Activated CD4-positive, alpha-beta T cell treated with anti-CD3 and anti-CD28 coated beads, Interleukin-2, amount 10 ng/mL, durations not matched to agents 7 days and 5 days (primary cell): ENCODE results near the gene CSNK2B. TPM values are rescaled to one million over a fixed set of nuclear protein-coding genes. Genes with fewer than 3 reads are reported as not detected.

Source experiments
- CTCF ChIA-PET: fragments of 350-600 bp; sonication (Branson Sonifier 250); formaldehyde crosslinking; loops from one replicate; lab custom pipeline; 2021; ENCODE audit warnings: antibody characterized with exemption; lab: Charles Lee
- POLR2A ChIA-PET: fragments of 350-600 bp; sonication (Branson Sonifier 250); formaldehyde crosslinking; loops from one replicate; lab custom pipeline; 2021; ENCODE audit warnings: antibody characterized with exemption; lab: Charles Lee
- DNase-seq: peaks from one replicate; pipeline ENCODE4 v3.0.0-alpha.2; 2020
- H3K27ac Mint-ChIP-seq: one replicate; pipeline ENCODE4 v1.8.0; 2021; ENCODE audit warnings: mild to moderate bottlenecking, moderate library complexity, mixed read lengths
- H3K27me3 Mint-ChIP-seq: one replicate; pipeline ENCODE4 v1.8.0; 2021; ENCODE audit warnings: mixed read lengths
- H3K36me3 Mint-ChIP-seq: one replicate; pipeline ENCODE4 v1.8.0; 2021; ENCODE audit warnings: low read depth, mixed read lengths
- H3K4me1 Mint-ChIP-seq: one replicate; pipeline ENCODE4 v1.8.0; 2021; ENCODE audit warnings: mixed read lengths
- H3K4me3 Mint-ChIP-seq: one replicate; pipeline ENCODE4 v1.8.0; 2021; ENCODE audit warnings: mild to moderate bottlenecking, moderate library complexity, mixed read lengths
- H3K9me3 Mint-ChIP-seq: one replicate; pipeline ENCODE4 v1.8.0; 2021; ENCODE audit warnings: mixed read lengths
- total RNA-seq, 2 experiments: library from RNA; stranded (reverse); gene quantifications; one replicate each; pipeline ENCODE4 v1.2.3, GENCODE V29; 2021

CSNK2B gene
- total RNA-seq, result 100 to 1,000 TPM; 218 to 273 TPM

GRCh38 chr6:31665501-31666336 lies at the start of gene CSNK2B:
Gene CSNK2B, plus strand, starts transcription at chr6:31666080. Its CDS starts 752 bp downstream, at chr6:31666832.
- ChIA-PET POLR2A (interaction anchor here (0.7 kb wide), 1 partner anchor 138 kb away, joined by 3 read pairs; no protein-coding TSS in a partner anchor), CTCF (interaction anchor here (0.9 to 2.1 kb wide), 6 partner anchors 10 to 85 kb away, joined by 3 to 8 read pairs (median 3); partner anchors contain the start of genes APOM and LY6G5C)
- peak; percentile 99 for DNase-seq
- Mint-ChIP-seq H3K4me3 (peak within 1 kb of the TSS; percentile 87), H3K4me1 (peaks cover 63% of the 10 kb centered on the region), H3K27ac (peak within 1 kb of the TSS; percentile 94), H3K9me3 (no peaks in the 10 kb centered on the region), H3K27me3 (no peaks in the 10 kb centered on the region), H3K36me3 (peaks cover 73% of the 10 kb centered on the region)

- peak overlapping the region; percentile 71 for H3K4me3 Mint-ChIP-seq
- POLR2A ChIA-PET, result no interaction called here
Observed at GRCh38 chr6:31617010-31617409, 48.9 kb upstream of the CSNK2B start.

GRCh38 chr6:31619805-31620585 lies 45.9 kb upstream of the CSNK2B start:
- Mint-ChIP-seq H3K36me3 (peaks cover 42% of the 10 kb centered on the region), H3K9me3 (no peaks in the 10 kb centered on the region), H3K4me1 (peaks cover 51% of the 10 kb centered on the region), H3K4me3 (peak overlapping the region; percentile 86), H3K27me3 (no peaks in the 10 kb centered on the region), H3K27ac (peak overlapping the region; percentile 95)
- peak; percentile 98 for DNase-seq
- ChIA-PET CTCF (interaction anchor here (0.6 to 3.5 kb wide), 5 partner anchors 22 to 145 kb away, joined by 3 to 12 read pairs (median 3); partner anchors contain the start of genes ATP6V1G2, LTB and TNF), POLR2A (interaction anchor here (0.6 to 0.7 kb wide), 2 partner anchors 10 to 45 kb away, joined by 3 to 4 read pairs; partner anchors contain the start of gene GPANK1)

More at GRCh38 chr6:31617010-31617409, 48.9 kb upstream of the CSNK2B start:
- Mint-ChIP-seq H3K36me3 (peaks cover 20% of the 10 kb centered on the region), H3K9me3 (no peaks in the 10 kb centered on the region), H3K27me3 (no peaks in the 10 kb centered on the region), H3K27ac (peak overlapping the region; percentile 23), H3K4me1 (peaks cover 46% of the 10 kb centered on the region)
- DNase-seq, result no peak
- CTCF ChIA-PET, result interaction anchor here (0.6 to 6.0 kb wide), 10 partner anchors 19 to 281 kb away, joined by 3 to 51 read pairs (median 3); partner anchors contain the start of genes ATP6V1G2 and NCR3

- Mint-ChIP-seq H3K36me3 (peaks cover 49% of the 10 kb centered on the region), H3K27ac (peak within 1 kb of the TSS; percentile 95), H3K4me3 (peak within 1 kb of the TSS; percentile 86), H3K4me1 (peaks cover 43% of the 10 kb centered on the region), H3K27me3 (no peaks in the 10 kb centered on the region), H3K9me3 (no peaks in the 10 kb centered on the region)
- CTCF ChIA-PET, result interaction anchor here (0.9 to 3.5 kb wide), 3 partner anchors 22 to 45 kb away, joined by 3 to 12 read pairs (median 3); partner anchors contain the start of genes LTB and TNF
- POLR2A ChIA-PET, result interaction anchor here (0.6 kb wide), 1 partner anchor 9 kb away, joined by 3 read pairs; no protein-coding TSS in a partner anchor
- DNase-seq, result peak; percentile 80
Observed at GRCh38 chr6:31620586-31621319, 45.1 kb upstream of the CSNK2B start, which contains the start of gene PRRC2A. Gene PRRC2A, plus strand, starts transcription at chr6:31620715. Its CDS starts 2,075 bp downstream, at chr6:31622790.

GRCh38 chr6:31621320-31621939 lies 44.5 kb upstream of the CSNK2B start:
- CTCF ChIA-PET, result interaction anchor here (1.0 to 4.3 kb wide), 6 partner anchors 14 to 82 kb away, joined by 3 to 16 read pairs (median 6); partner anchors contain the start of gene BAG6
- Mint-ChIP-seq H3K36me3 (peaks cover 52% of the 10 kb centered on the region), H3K9me3 (no peaks in the 10 kb centered on the region), H3K27ac (peak overlapping the region; percentile 92), H3K4me3 (peak overlapping the region; percentile 86), H3K4me1 (peaks cover 36% of the 10 kb centered on the region), H3K27me3 (no peaks in the 10 kb centered on the region)
- no peak for DNase-seq
- POLR2A ChIA-PET, result interaction anchor here (0.6 to 1.0 kb wide), 2 partner anchors 30 to 116 kb away, joined by 3 read pairs; no protein-coding TSS in a partner anchor

GRCh38 chr6:31621991-31622390 lies 43.9 kb upstream of the CSNK2B start:
- Mint-ChIP-seq H3K9me3 (no peaks in the 10 kb centered on the region), H3K4me1 (peaks cover 32% of the 10 kb centered on the region), H3K36me3 (peaks cover 53% of the 10 kb centered on the region), H3K27ac (peak overlapping the region; percentile 92), H3K27me3 (no peaks in the 10 kb centered on the region), H3K4me3 (peak overlapping the region; percentile 86)
- no peak for DNase-seq
- ChIA-PET POLR2A (interaction anchor here (0.6 to 1.0 kb wide), 2 partner anchors 30 to 116 kb away, joined by 3 read pairs; no protein-coding TSS in a partner anchor), CTCF (interaction anchor here (0.6 to 4.3 kb wide), 7 partner anchors 14 to 83 kb away, joined by 3 to 16 read pairs (median 5); partner anchors contain the start of gene BAG6)

GRCh38 chr6:31622684-31623091 lies 43.2 kb upstream of the CSNK2B start:
- ChIA-PET POLR2A (interaction anchor here (0.7 to 1.0 kb wide), 2 partner anchors 30 to 115 kb away, joined by 3 to 10 read pairs; no protein-coding TSS in a partner anchor), CTCF (interaction anchor here (0.6 to 4.3 kb wide), 8 partner anchors 13 to 222 kb away, joined by 3 to 16 read pairs (median 4); partner anchors contain the start of genes ATP6V1G2 and BAG6)
- Mint-ChIP-seq H3K27ac (peak overlapping the region; percentile 92), H3K27me3 (no peaks in the 10 kb centered on the region), H3K4me1 (peaks cover 37% of the 10 kb centered on the region), H3K9me3 (no peaks in the 10 kb centered on the region), H3K4me3 (peak overlapping the region; percentile 86), H3K36me3 (peaks cover 59% of the 10 kb centered on the region)
- no peak for DNase-seq

- no peaks in the 10 kb centered on the region for H3K9me3 Mint-ChIP-seq
Observed at GRCh38 chr6:31624070-31624469, 41.8 kb upstream of the CSNK2B start.

GRCh38 chr6:31626952-31627351 lies 38.9 kb upstream of the CSNK2B start:
- DNase-seq, result no peak
- ChIA-PET POLR2A (no interaction called here), CTCF (interaction anchor here (1.1 to 1.4 kb wide), 3 partner anchors 10 to 29 kb away, joined by 3 to 6 read pairs (median 3); no protein-coding TSS in a partner anchor)
- H3K9me3 Mint-ChIP-seq, result no peaks in the 10 kb centered on the region
- H3K27ac Mint-ChIP-seq, result no peak overlapping the region
- H3K27me3 Mint-ChIP-seq, result no peaks in the 10 kb centered on the region
- peaks cover 81% of the 10 kb centered on the region for H3K36me3 Mint-ChIP-seq
- no peak overlapping the region for H3K4me3 Mint-ChIP-seq
- H3K4me1 Mint-ChIP-seq, result peaks cover 21% of the 10 kb centered on the region

More at GRCh38 chr6:31624070-31624469, 41.8 kb upstream of the CSNK2B start:
- Mint-ChIP-seq H3K36me3 (peaks cover 68% of the 10 kb centered on the region), H3K4me1 (peaks cover 32% of the 10 kb centered on the region), H3K4me3 (no peak overlapping the region), H3K27ac (no peak overlapping the region), H3K27me3 (no peaks in the 10 kb centered on the region)
- DNase-seq, result no peak
- ChIA-PET POLR2A (no interaction called here), CTCF (interaction anchor here (4.3 kb wide), 1 partner anchor 28 kb away, joined by 16 read pairs; the partner anchor contains the start of gene BAG6)

GRCh38 chr6:31627690-31628287 lies 38.1 kb upstream of the CSNK2B start:
- no peak overlapping the region for H3K27ac Mint-ChIP-seq
- POLR2A ChIA-PET, result no interaction called here
- no peak overlapping the region for H3K4me3 Mint-ChIP-seq
- H3K4me1 Mint-ChIP-seq, result peaks cover 13% of the 10 kb centered on the region
- no peak for DNase-seq
- no peaks in the 10 kb centered on the region for H3K9me3 Mint-ChIP-seq
- no peaks in the 10 kb centered on the region for H3K27me3 Mint-ChIP-seq
- H3K36me3 Mint-ChIP-seq, result peaks cover 76% of the 10 kb centered on the region
- CTCF ChIA-PET, result interaction anchor here (1.4 kb wide), 1 partner anchor 17 kb away, joined by 3 read pairs; no protein-coding TSS in a partner anchor
